ENCODE data around the gene EYS. TPM values are rescaled to one million over a fixed set of nuclear protein-coding genes. Genes with fewer than 3 reads are reported as not detected.
"Not testable (repeated sequence)": the region's sequence is repeated elsewhere in the genome, so short reads cannot be mapped to it uniquely, and the experiment has no call there.

The EYS gene
- total RNA-seq, 2 donors from 2014 or later, result not detected

- Mint-ChIP-seq H3K27me3 (no peaks in the 10 kb centered on the region), H3K4me1 (no peaks in the 10 kb centered on the region), H3K4me3 (no peak overlapping the region), H3K27ac (no peak overlapping the region), H3K36me3 (ENCODE audit: low read depth) (no peaks in the 10 kb centered on the region)
- DNase-seq, result no peak
- ATAC-seq, result no peak
- no peaks in the 10 kb centered on the region for H3K9me3 ChIP-seq (ENCODE audit: control insufficient read depth, low read length, poor library complexity, severe bottlenecking)
These were observed 1452.5 kb downstream of the EYS start for GRCh38 chr6:64254558-64254957.

- no peaks in the 10 kb centered on the region for H3K9me3 ChIP-seq (ENCODE audit: control insufficient read depth, low read length, poor library complexity, severe bottlenecking)
- DNase-seq, result no peak
- ATAC-seq, result no peak
- Mint-ChIP-seq H3K4me1 (no peaks in the 10 kb centered on the region), H3K36me3 (ENCODE audit: low read depth) (no peaks in the 10 kb centered on the region), H3K27ac (no peak overlapping the region), H3K27me3 (no peaks in the 10 kb centered on the region), H3K4me3 (no peak overlapping the region)
These were observed 1454.8 kb downstream of the EYS start for GRCh38 chr6:64252256-64252655.

GRCh38 chr6:64250126-64250525 is 1456.9 kb downstream of the EYS start:
- H3K9me3 ChIP-seq (ENCODE audit: control insufficient read depth, low read length, poor library complexity, severe bottlenecking), result no peaks in the 10 kb centered on the region
- H3K4me1 Mint-ChIP-seq, result no peaks in the 10 kb centered on the region
- H3K4me3 Mint-ChIP-seq, result no peak overlapping the region
- no peak for ATAC-seq
- no peak overlapping the region for H3K27ac Mint-ChIP-seq
- no peaks in the 10 kb centered on the region for H3K27me3 Mint-ChIP-seq
- no peaks in the 10 kb centered on the region for H3K36me3 Mint-ChIP-seq (ENCODE audit: low read depth)
- DNase-seq, result no peak

GRCh38 chr6:64249115-64249514 is 1457.9 kb downstream of the EYS start:
- no peak overlapping the region for H3K4me3 Mint-ChIP-seq
- no peaks in the 10 kb centered on the region for H3K36me3 Mint-ChIP-seq (ENCODE audit: low read depth)
- no peaks in the 10 kb centered on the region for H3K27me3 Mint-ChIP-seq
- no peak overlapping the region for H3K27ac Mint-ChIP-seq
- no peaks in the 10 kb centered on the region for H3K4me1 Mint-ChIP-seq
- ATAC-seq (no peak), DNase-seq (no peak)
- H3K9me3 ChIP-seq (ENCODE audit: control insufficient read depth, low read length, poor library complexity, severe bottlenecking), result no peaks in the 10 kb centered on the region

GRCh38 chr6:64243618-64244017 is 1463.4 kb downstream of the EYS start:
- no peak for DNase-seq
- no peaks in the 10 kb centered on the region for H3K36me3 Mint-ChIP-seq (ENCODE audit: low read depth)
- no peak overlapping the region for H3K4me3 Mint-ChIP-seq
- H3K27ac Mint-ChIP-seq, result no peak overlapping the region
- ATAC-seq, result no peak
- H3K9me3 ChIP-seq (ENCODE audit: control insufficient read depth, low read length, poor library complexity, severe bottlenecking), result no peaks in the 10 kb centered on the region
- no peaks in the 10 kb centered on the region for H3K27me3 Mint-ChIP-seq
- H3K4me1 Mint-ChIP-seq, result no peaks in the 10 kb centered on the region

GRCh38 chr6:64238908-64239307 is 1468.1 kb downstream of the EYS start:
- DNase-seq; H3K27ac Mint-ChIP-seq; H3K9me3 ChIP-seq (ENCODE audit: control insufficient read depth, low read length, poor library complexity, severe bottlenecking); ATAC-seq; H3K27me3 Mint-ChIP-seq; H3K4me1 Mint-ChIP-seq; H3K36me3 Mint-ChIP-seq (ENCODE audit: low read depth); H3K4me3 Mint-ChIP-seq: not testable (repeated sequence)

- Mint-ChIP-seq H3K4me3 (no peak overlapping the region), H3K27ac (no peak overlapping the region), H3K36me3 (ENCODE audit: low read depth) (no peaks in the 10 kb centered on the region), H3K4me1 (no peaks in the 10 kb centered on the region), H3K27me3 (no peaks in the 10 kb centered on the region)
- H3K9me3 ChIP-seq (ENCODE audit: control insufficient read depth, low read length, poor library complexity, severe bottlenecking), result no peaks in the 10 kb centered on the region
- DNase-seq (no peak), ATAC-seq (no peak)
These were observed 1469.0 kb downstream of the EYS start for GRCh38 chr6:64238071-64238470.

- H3K27me3 Mint-ChIP-seq, result no peaks in the 10 kb centered on the region
- no peak overlapping the region for H3K27ac Mint-ChIP-seq
These were observed 1473.3 kb downstream of the EYS start for GRCh38 chr6:64233746-64234145.

GRCh38 chr6:64231928-64232327 is 1475.1 kb downstream of the EYS start:
- Mint-ChIP-seq H3K36me3 (ENCODE audit: low read depth) (no peaks in the 10 kb centered on the region), H3K4me3 (no peak overlapping the region), H3K27ac (no peak overlapping the region), H3K27me3 (no peaks in the 10 kb centered on the region), H3K4me1 (no peaks in the 10 kb centered on the region)
- ATAC-seq (no peak), DNase-seq (no peak)
- H3K9me3 ChIP-seq (ENCODE audit: control insufficient read depth, low read length, poor library complexity, severe bottlenecking), result no peaks in the 10 kb centered on the region

More at GRCh38 chr6:64233746-64234145, 1473.3 kb downstream of the EYS start:
- Mint-ChIP-seq H3K36me3 (ENCODE audit: low read depth) (no peaks in the 10 kb centered on the region), H3K4me3 (no peak overlapping the region), H3K4me1 (no peaks in the 10 kb centered on the region)
- H3K9me3 ChIP-seq (ENCODE audit: control insufficient read depth, low read length, poor library complexity, severe bottlenecking), result no peaks in the 10 kb centered on the region
- DNase-seq (no peak), ATAC-seq (no peak)

- no peaks in the 10 kb centered on the region for H3K9me3 ChIP-seq (ENCODE audit: control insufficient read depth, low read length, poor library complexity, severe bottlenecking)
- H3K36me3 Mint-ChIP-seq (ENCODE audit: low read depth), result no peaks in the 10 kb centered on the region
- no peak overlapping the region for H3K27ac Mint-ChIP-seq
- no peak overlapping the region for H3K4me3 Mint-ChIP-seq
- no peak for DNase-seq
- ATAC-seq, result no peak
- H3K27me3 Mint-ChIP-seq, result no peaks in the 10 kb centered on the region
- no peaks in the 10 kb centered on the region for H3K4me1 Mint-ChIP-seq
These were observed 1476.5 kb downstream of the EYS start for GRCh38 chr6:64230530-64230929.

- no peaks in the 10 kb centered on the region for H3K36me3 Mint-ChIP-seq (ENCODE audit: low read depth)
- H3K9me3 ChIP-seq (ENCODE audit: control insufficient read depth, low read length, poor library complexity, severe bottlenecking), result no peaks in the 10 kb centered on the region
- H3K27ac Mint-ChIP-seq, result no peak overlapping the region
- H3K4me3 Mint-ChIP-seq, result no peak overlapping the region
- DNase-seq, result no peak
- no peak for ATAC-seq
- H3K4me1 Mint-ChIP-seq, result no peaks in the 10 kb centered on the region
- H3K27me3 Mint-ChIP-seq, result no peaks in the 10 kb centered on the region
These were observed 1479.2 kb downstream of the EYS start for GRCh38 chr6:64227863-64228262.

- Mint-ChIP-seq H3K36me3 (ENCODE audit: low read depth) (no peaks in the 10 kb centered on the region), H3K4me3 (no peak overlapping the region), H3K27me3 (no peaks in the 10 kb centered on the region), H3K27ac (no peak overlapping the region), H3K4me1 (no peaks in the 10 kb centered on the region)
- no peaks in the 10 kb centered on the region for H3K9me3 ChIP-seq (ENCODE audit: control insufficient read depth, low read length, poor library complexity, severe bottlenecking)
- no peak for ATAC-seq
- DNase-seq, result no peak
These were observed 1481.5 kb downstream of the EYS start for GRCh38 chr6:64225503-64225902.

GRCh38 chr6:64224819-64225218 is 1482.2 kb downstream of the EYS start:
- DNase-seq, result no peak
- no peaks in the 10 kb centered on the region for H3K36me3 Mint-ChIP-seq (ENCODE audit: low read depth)

GRCh38 chr6:64221776-64222175 is 1485.2 kb downstream of the EYS start:
- ATAC-seq (no peak), DNase-seq (no peak)
- Mint-ChIP-seq H3K4me1 (no peaks in the 10 kb centered on the region), H3K27me3 (no peaks in the 10 kb centered on the region), H3K36me3 (ENCODE audit: low read depth) (no peaks in the 10 kb centered on the region), H3K27ac (no peak overlapping the region), H3K4me3 (no peak overlapping the region)
- no peaks in the 10 kb centered on the region for H3K9me3 ChIP-seq (ENCODE audit: control insufficient read depth, low read length, poor library complexity, severe bottlenecking)

More at GRCh38 chr6:64224819-64225218, 1482.2 kb downstream of the EYS start:
- Mint-ChIP-seq H3K4me3 (no peak overlapping the region), H3K4me1 (no peaks in the 10 kb centered on the region), H3K27me3 (no peaks in the 10 kb centered on the region), H3K27ac (no peak overlapping the region)
- no peaks in the 10 kb centered on the region for H3K9me3 ChIP-seq (ENCODE audit: control insufficient read depth, low read length, poor library complexity, severe bottlenecking)
- no peak for ATAC-seq

GRCh38 chr6:64220801-64221200 is 1486.2 kb downstream of the EYS start:
- DNase-seq (no peak), ATAC-seq (no peak)
- Mint-ChIP-seq H3K27me3 (no peaks in the 10 kb centered on the region), H3K36me3 (ENCODE audit: low read depth) (no peaks in the 10 kb centered on the region), H3K4me1 (no peaks in the 10 kb centered on the region), H3K4me3 (no peak overlapping the region), H3K27ac (no peak overlapping the region)
- H3K9me3 ChIP-seq (ENCODE audit: control insufficient read depth, low read length, poor library complexity, severe bottlenecking), result no peaks in the 10 kb centered on the region
